Lung microvascular endothelial cell (primary cell): ENCODE measurements around the gene SUFU. TPM values are rescaled to one million over a fixed set of nuclear protein-coding genes. Genes with fewer than 3 reads are reported as not detected.
A peak's percentile ranks its signal among the peaks of the same experiment; 100 is the strongest.
"Not testable (repeated sequence)": the region's sequence is repeated elsewhere in the genome, so short reads cannot be mapped to it uniquely, and the experiment has no call there.

ENCODE experiments used
- DNase-seq, 2 donors: peaks; one replicate each; pipeline versions ENCODE4 v3.0.0 to v3.0.0-alpha.2; 2010; ENCODE audit warnings: low read depth in 2 of 2
- total RNA-seq: library from RNA; depleted of rRNA; stranded (reverse); fragments of >200 nt; gene quantifications from 2 replicates; pipeline ENCODE4 v1.2.1, GENCODE V29; 2014

SUFU gene
- total RNA-seq, 1 donor from 2014 or later, result 3.0 TPM

DNA sequence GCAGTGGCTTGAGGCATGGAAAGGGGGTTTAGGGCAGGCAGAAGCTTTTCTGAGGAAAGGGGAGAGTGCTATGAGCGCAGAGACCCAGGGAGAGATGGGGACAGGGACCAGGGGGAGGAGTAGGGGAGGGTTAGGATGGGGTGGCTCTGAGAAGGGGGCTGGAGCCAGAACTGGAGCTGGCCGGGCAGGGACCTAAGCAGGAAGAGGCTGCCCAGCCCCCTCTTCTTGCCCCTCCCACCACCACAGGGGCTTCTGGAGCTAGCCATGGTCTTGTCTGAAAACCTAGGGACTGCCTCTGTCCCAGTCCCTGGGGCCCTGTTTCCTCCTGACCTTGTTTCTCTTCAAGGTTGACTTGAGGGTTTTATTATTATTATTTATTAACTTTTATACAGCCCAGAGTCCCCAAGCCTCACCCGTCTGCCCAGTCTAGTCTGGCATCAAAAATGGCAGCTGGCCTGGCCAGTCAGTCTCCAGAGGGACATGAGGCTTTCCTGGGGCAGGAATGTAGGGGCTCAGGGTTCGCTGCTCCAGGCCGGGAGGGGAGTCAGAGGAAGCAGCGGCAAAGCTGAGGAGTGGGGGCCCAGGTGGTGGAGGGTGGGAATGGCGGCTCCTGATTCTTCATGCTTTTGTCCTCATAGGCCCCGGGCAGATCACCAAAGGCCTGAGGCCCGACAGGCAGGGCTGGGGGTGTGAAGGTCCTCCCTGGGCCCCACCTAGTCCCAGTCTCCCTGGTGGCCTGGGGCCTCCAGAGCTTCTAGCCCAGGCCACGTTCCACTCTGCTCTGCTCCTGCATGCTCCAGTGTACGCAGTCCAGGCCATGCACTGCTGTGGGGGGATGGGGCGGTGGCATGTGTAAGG lies 146.3 kb downstream of the SUFU start:
- no peak for DNase-seq

DNA sequence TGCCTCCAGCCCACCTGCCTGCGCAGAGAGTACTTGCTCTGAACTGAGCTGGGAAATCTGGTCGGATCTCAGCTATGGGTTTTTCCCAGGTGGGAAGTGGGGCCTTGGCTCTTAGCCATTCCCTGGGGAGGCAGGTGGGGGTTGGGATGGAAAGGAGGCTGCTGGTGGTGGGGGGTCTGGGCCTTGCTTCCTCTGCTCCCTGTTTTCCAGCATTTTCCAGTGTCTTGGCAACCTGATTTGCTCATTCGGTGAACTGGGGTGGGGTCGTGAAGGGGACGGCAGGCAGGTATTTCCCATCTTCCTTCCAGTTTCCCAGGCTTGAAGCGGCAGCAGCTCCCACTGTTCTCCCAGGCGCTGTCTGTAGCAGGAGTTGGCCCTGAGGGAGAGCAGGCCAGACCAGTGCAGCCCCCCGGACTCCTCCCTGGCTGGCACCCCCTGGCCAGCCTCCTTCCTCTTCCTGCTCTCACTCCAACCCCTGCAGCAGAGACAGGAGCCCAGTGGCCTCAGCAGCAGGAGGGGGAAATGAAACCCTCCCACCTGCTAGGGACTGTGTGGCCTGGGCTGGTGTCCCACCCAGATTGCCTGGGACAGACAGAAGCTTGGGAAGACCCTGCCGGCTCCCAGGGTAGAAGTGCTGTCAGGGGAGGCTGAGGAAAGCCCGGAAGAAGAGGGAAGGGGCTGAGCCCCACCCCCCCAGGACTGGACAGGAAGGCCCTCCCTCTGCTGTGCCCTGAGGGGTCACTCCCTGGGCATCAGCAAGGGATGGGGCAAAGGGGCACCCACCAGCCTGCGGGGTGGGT lies 147.1 kb downstream of the SUFU start:
- no peak for DNase-seq

DNA sequence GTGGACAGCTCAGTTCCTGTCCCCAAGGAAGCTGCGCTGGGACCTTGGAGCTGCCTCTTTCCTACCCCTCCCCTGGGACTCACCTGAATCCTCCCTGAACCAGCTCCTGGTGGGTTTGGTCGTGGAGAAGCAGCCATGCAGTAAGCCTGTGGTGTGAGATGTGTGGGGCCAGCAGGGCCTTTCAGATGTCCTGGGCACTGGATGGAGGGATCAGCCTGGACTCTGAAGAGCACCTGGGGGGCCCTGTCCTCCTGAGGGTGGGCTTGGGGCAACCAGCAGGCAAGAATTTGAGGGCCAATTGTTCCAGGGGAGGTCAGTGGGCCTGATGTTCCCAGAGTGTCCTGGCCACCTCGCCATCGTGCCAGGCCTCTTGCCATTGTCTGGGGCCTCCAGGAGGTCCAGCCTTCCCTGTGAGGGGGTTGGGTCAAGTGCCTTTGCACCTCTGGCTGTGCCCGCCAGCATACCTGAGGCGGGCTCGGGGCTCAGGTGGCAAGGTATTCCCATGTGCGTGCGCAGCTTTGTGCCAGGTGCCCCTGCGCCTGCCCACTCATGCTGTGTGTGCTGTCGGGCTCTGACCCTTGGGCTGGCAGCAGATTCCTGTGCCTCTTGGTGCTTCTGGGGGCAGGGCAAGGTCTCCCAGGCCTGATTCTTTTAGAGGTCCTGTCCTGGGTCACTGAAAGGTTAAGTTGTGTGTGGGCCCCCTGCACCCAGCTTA lies 147.8 kb downstream of the SUFU start:
- DNase-seq, result no peak

DNA sequence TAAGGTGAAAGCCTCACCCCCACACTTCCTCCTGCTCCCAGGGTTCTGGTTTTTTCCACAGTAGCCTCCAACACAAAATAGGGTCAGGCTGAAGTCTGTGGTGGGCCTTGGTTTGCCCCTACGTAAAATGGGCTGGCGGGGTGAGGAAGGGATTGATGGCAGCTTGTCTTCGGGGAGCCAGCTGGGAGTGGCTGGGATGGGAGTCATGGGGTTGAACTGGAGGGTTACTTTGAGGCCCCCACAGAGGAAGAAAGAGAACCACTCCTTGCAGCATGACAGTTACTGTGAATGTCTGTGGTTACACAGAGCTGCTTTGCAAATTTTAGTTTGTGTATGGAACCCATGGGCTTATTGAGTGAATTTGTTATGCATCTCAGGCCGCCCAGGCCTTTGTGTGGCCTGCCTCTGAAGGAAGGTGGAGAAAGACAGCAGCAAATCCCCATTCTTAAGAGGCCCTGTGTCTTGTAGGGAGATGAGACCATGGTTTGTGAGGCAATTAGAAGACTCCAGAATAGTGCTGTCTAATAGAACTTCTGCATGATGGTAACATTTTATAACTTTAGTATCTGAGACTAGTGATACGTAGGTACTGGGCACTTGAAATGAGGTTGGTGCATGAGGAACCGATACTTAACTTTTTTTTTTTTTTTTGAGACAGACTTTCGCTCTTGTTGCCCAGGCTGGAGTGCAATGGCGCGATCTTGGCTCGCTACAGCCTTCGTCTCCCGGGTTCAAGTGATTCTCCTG lies 148.6 kb downstream of the SUFU start:
- DNase-seq, result no peak

DNA sequence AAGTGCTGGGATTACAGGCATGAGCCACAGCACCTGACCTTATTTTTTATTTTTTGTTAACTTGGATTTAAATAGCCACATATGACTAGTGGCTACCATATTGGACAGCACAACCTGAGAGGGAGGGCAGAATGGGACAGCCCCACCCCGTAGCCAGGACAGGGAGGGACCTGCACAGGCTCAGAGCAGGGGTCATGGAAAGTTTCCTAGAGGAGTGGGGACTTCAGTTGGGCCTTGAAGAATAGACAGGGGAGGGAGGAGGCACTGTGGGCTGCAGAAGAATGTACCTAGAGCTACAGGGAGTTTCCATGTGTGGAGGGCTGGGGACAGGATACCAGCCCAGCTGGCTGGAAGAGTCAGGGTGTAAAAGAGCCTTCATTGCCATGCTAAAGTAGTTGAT lies 149.3 kb downstream of the SUFU start:
- no peak for DNase-seq

DNA sequence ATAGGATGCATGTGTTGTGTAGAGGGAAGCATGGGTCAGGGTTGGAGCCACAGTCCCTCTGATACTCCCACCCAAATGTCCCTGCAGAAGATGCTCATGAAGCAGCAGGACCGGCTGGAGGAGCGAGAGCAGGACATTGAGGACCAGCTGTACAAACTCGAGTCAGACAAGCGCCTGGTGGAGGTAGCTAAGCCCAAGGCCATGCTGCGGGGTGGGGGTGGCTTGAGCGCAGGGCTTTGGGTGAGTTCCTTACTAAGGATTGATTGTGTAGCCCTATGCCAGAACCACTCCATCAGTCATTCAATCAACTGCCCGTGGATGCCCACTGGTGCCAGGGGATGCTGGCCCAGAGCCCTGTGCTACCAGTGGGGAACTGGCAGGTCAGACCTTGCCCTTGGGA lies 150.8 kb downstream of the SUFU start:
- no peak for DNase-seq

DNA sequence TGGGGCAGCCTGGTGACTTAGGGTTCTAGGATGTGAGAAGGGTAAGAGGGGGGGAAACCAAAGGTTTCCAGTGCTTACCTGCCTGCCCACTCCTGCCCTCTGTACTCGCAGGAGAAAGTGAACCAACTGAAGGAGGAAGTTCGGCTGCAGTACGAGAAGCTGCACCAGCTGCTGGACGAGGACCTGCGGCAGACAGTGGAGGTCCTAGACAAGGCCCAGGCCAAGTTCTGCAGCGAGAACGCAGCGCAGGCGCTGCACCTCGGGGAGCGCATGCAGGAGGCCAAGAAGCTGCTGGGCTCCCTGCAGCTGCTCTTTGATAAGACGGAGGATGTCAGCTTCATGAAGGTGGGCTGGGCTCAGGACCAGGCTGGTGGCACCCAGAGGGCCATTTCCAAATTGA lies 151.2 kb downstream of the SUFU start:
- no peak for DNase-seq

DNA sequence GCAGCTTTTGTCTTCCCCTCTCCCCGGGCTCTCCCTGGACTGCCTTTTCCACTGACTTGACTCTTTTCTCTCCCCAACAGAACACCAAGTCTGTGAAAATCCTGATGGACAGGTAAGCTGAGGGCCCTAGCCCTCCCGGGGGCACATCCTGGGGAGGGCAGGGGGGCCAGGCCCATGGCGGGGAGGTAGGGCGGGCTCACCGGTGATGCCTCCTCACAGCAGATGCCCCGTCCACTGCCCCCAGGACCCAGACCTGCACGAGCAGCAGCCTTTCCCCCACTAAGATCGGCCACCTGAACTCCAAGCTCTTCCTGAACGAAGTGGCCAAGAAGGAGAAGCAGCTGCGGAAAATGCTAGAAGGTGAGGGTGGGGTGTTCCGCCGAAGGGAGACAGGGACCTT lies 152.3 kb downstream of the SUFU start:
- no peak for DNase-seq

DNA sequence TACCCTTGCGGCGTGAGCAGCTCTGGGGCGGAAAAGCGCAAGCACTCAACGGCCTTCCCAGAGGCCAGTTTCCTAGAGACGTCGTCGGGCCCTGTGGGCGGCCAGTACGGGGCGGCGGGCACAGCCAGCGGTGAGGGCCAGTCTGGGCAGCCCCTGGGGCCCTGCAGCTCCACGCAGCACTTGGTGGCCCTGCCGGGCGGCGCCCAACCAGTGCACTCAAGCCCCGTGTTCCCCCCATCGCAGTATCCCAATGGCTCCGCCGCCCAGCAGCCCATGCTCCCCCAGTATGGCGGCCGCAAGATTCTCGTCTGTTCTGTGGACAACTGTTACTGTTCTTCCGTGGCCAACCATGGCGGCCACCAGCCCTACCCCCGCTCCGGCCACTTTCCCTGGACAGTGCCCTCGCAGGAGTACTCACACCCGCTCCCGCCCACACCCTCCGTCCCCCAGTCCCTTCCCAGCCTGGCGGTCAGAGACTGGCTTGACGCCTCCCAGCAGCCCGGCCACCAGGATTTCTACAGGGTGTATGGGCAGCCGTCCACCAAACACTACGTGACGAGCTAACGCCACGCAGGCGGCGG lies 153.1 kb downstream of the SUFU start:
- DNase-seq, result no peak

DNA sequence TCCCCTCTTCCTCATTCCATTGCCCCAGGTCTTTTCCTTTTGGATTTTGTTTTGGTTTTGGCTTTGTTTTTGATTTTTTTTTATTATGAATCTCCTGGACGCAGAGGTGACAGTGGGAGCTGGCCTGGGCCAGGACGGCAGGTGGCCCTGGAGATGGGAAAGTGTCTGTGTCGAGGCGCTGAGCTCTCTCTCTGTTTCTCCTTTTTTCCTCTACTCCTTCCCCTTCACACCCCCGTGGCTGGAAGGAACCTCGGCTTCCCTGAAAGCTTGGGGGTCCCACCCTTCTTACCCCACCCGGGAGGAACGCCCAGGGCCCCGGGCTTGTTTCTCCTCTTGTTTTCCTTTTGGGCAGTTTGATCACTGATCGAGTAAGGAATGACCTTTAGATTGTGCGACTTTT lies 153.7 kb downstream of the SUFU start:
- no peak for DNase-seq

DNA sequence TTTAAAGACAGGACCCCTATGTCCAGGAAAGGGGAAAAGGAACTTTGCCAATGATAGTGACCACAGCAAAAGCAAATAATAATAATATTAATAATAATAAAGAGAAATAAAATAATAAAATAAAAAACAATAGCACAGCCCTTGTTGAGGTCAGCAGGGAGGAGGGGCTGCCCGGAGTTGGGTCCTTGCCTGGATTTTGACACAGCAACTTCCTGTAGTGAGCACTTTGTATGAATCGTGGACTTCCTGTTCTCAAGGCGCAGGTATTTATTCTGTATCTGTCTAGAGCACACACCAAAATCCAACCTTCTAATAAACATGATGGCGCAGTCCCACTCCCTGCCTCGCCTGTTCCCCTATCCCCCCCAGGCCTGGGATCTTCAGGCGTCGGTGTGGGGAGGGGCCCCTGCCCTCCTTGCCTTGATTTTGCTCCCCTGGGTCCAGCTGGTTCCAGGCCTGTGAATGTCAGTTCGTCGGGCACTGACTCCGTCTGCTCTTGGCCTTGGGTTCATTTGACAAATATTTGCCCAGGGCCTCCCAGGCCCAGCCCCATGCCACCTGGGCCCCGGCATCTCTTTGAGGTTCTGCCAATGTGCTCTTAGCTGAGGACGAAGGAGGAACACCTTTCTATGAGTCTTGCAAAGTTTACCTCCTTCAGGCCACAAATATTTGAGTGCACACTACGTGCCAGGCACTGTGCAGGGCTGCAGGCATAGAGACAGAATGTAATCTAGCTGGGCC lies 154.4 kb downstream of the SUFU start:
- DNase-seq, result peak; percentile 85 to 93

DNA sequence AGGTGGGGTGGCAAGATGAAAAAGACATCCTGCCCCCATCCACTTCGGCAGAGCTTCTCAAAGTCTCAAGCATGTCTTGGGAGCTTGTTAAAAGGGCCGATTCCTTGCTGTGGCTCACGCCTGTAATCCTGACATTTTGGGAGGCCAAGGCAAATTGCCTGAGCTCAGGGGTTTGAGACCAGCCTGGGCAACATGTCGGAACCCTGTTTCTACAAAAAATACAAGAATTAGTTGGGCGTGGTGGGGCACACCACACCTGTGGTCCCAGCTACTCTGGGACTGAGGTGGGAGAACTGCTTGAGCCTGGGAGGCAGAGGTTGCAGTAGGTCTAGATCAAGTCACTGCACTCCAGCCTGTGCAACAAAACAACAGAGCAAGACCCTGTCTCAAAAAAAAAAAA lies 155.0 kb downstream of the SUFU start:
- no peak for DNase-seq

DNA sequence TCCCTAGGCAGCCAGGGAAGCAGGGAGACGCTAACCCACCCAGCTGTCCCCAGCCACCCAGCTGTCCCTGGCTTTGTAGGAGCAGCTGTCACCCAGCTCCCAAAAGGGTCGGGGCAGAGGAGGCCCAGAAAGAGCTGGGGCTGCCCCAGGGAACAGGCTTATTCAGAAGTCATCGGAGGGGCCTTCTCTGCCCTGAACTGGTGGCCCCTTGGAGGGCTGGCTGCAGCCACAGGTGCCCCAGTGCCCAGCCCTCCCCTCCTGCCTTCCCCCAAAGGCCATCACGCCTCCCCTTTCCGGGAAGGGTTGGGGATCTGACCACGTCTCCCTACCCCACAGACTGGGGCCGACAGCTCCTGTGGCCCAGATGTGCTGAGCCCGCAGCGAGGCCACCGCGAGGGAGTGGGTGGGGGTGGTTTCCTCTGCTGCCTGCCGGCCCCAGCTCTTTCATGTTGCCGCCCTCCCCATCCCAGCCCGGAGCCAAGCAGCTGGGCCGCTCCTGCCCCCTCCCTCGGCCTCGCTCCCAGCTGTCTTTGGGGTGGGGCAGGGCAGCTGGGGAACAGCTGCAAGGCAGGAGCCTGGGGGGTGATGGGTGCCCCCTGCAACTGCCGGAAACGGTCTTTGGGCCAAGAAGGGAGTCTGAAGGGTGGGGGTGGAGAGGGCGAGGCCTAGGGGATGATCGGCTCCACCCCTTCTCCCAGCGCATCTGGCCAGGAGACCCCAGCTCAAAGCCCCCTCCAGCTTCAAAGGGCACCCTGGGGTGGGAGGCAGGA lies 157.3 kb downstream of the SUFU start:
- peak in 1 of 2 donors; percentile 32 for DNase-seq

DNA sequence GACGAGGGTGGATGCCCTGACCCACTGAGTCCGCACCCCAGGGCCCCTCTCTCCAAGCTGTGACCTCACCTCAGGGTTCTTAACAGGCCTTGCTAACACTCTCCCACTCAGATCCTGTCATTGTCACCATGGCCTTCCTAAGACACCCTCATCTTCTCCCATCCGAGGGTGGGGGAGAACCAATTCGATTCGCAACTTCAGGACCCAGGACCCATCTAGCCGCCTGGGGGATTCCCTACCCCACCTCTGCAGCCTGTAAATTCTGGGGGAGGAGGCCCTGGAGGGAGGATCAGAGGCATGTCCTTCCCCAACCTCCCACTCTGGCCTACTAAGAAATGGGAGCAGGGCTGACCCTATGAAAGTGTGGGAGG lies 157.9 kb downstream of the SUFU start:
- no peak for DNase-seq

DNA sequence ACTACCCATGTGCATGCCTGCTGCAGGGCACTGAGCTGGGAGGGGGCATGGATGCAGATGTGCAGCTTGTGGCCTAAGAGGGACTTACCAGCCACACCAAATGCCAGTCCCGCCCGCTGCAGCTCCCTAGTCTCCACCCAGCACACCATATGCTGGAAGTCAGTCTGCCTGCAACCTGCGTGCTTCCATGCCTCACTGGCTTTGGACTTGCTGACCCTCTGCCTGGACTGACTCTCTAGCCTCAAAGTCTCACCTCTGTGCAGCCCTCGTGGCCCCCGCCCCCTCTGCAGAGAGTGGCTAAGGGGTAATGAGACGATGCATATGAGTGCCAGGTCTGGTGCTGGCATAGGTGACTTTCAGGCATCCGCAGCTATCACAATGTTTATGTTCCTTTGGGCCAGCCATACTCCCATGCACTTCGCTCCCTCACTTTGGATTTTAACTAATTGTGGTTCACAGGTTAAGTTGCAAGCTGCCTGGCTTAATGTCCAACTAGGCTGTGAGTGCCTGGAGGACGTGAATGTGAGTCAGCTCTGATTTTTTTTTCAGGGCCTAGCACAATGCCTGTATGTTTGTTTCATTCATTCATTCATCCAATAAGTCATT lies 162.2 kb downstream of the SUFU start:
- no peak for DNase-seq

DNA sequence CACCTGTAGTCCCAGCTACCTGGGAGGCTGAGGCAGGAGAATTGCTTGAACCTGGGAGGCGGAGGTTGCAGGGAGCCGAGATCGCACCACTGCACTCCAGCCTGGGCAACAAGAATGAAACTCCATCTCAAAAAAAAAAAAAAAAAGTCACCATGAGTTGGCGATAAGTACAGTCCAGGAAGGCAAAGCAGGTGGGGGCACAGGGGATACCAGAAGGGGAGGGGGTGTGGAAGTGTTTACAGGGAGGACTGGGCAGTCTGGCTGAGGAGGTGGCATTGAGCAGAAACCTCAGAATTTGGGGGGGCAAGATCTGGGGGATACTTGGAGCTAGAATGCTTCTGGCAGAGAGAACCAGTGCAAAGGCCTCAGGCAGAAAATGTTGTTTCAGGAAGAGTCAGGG lies 163.6 kb downstream of the SUFU start:
- DNase-seq, result not testable (repeated sequence)

DNA sequence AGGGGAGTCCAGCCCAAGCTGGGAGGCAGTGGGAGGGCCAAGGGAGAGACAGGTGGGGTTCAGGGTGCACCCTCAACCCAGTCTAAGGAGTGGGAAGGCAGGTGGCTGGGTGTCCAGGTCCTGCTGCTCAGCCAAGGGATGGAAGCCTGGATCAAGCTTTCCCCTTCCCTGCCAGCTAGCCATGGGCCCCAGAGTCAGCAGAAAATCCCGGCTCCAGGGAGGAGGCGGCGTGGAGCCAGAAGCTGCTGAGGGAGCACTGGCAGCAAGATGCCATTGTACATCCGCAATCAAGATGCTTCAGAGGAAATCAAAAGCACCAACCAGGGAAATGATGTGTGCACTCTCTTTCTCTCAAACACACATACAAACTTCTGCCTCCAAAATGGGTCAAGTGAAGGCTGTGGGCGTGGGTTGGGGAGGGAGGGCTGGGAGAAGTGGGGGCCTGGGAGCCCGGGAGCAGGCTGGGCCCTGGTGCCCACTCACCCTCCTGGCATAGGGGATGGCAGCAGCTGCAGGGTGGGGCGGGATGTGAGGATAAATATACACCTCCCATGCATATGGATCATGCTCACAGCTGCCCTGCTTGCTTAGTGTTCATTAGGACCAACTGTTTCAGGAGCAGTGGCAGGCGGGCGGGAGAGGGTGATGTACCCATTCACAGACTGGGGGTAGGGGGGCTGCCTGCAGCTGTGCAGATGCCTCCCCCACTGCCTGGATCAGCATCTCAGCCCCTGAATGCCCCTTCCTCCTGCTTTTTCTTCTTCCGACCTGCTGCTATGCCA lies 164.7 kb downstream of the SUFU start:
- no peak for DNase-seq
